Astrocyte of the cerebellum (primary cell): ENCODE results near the gene MSGN1.

ENCODE experiments used
- DNase-seq: peaks from one replicate; pipeline ENCODE4 v3.0.0-alpha.2; 2011; ENCODE audit warnings: low read depth
- H3K4me3 ChIP-seq: 2 replicates; pipeline ENCODE4 v1.5.1; 2011; ENCODE audit warnings: mild to moderate bottlenecking, low read depth, low read length, moderate library complexity
- CTCF ChIP-seq: IDR thresholded peaks from 2 replicates; pipeline ENCODE4 v1.5.1; 2012; ENCODE audit warnings: low read length, low read depth, moderate library complexity, mild to moderate bottlenecking; ENCODE audit errors: missing control alignments
- in situ Hi-C: cut with HindIII; loops from 2 replicates; pipeline ENCODE4 v1.10.0; 2017; ENCODE audit warnings: low sequenced_read_pairs

The MSGN1 gene

GRCh38 chr2:17800693-17801458, 15.4 kb upstream of the MSGN1 start:
- DNase-seq = no peak
- no peak overlapping the region for H3K4me3 ChIP-seq
- in situ Hi-C loops = no loop called here
- TF ChIP-seq CTCF = no peak

- no peak for TF ChIP-seq CTCF
- in situ Hi-C loops = no loop called here
- no peak overlapping the region for H3K4me3 ChIP-seq
- DNase-seq = no peak
Measured at GRCh38 chr2:17803497-17803896, 12.8 kb upstream of the MSGN1 start.

GRCh38 chr2:17804358-17804757, 11.9 kb upstream of the MSGN1 start:
- no peak for TF ChIP-seq CTCF
- H3K4me3 ChIP-seq = no peak overlapping the region
- in situ Hi-C loops = no loop called here
- DNase-seq = no peak

GRCh38 chr2:17805166-17805565, 11.1 kb upstream of the MSGN1 start:
- no peak for DNase-seq
- no peak overlapping the region for H3K4me3 ChIP-seq
- in situ Hi-C loops = no loop called here
- TF ChIP-seq CTCF = no peak

- H3K4me3 ChIP-seq = no peak overlapping the region
- in situ Hi-C loops = no loop called here
- no peak for TF ChIP-seq CTCF
- DNase-seq = no peak
Measured at GRCh38 chr2:17805717-17806363, 10.4 kb upstream of the MSGN1 start.

- no peak for TF ChIP-seq CTCF
- no peak for DNase-seq
- H3K4me3 ChIP-seq = no peak overlapping the region
- in situ Hi-C loops = no loop called here
Measured at GRCh38 chr2:17813010-17813741, 3.1 kb upstream of the MSGN1 start.
